Progenitor cell of endocrine pancreas (in vitro differentiated cells): ENCODE data around the gene MAP3K4. TPM values are rescaled to one million over a fixed set of nuclear protein-coding genes. Genes with fewer than 3 reads are reported as not detected.

Experiments
- DNase-seq: peaks from one replicate; pipeline ENCODE4 v3.0.0; 2021; ENCODE audit warnings: low spot score; ENCODE audit not compliant: unreplicated experiment
- H3K27ac Mint-ChIP-seq: 2 replicates; pipeline ENCODE4 v1.8.0; 2021; ENCODE audit warnings: mild to moderate bottlenecking, moderate library complexity, mixed read lengths
- H3K27me3 Mint-ChIP-seq: 2 replicates; pipeline ENCODE4 v1.8.0; 2021; ENCODE audit warnings: mixed read lengths
- H3K36me3 Mint-ChIP-seq: 2 replicates; pipeline ENCODE4 v1.8.0; 2022; ENCODE audit warnings: mixed read lengths; ENCODE audit not compliant: insufficient read depth
- H3K4me1 Mint-ChIP-seq: 2 replicates; pipeline ENCODE4 v1.8.0; 2021; ENCODE audit warnings: low read depth, mixed read lengths
- H3K4me3 Mint-ChIP-seq: 2 replicates; pipeline ENCODE4 v1.8.0; 2021; ENCODE audit warnings: low read depth, mild to moderate bottlenecking, moderate library complexity, mixed read lengths
- H3K9me3 Mint-ChIP-seq: 2 replicates; pipeline ENCODE4 v1.8.0; 2021; ENCODE audit warnings: low read depth, mixed read lengths
- CTCF ChIP-seq: fragments of 200-600 bp; sonication (generic); IDR thresholded peaks from one replicate; pipeline ENCODE4 v1.5.0; 2021; ENCODE audit warnings: antibody characterized with exemption, mild to moderate bottlenecking; ENCODE audit not compliant: unreplicated experiment
- total RNA-seq: library from RNA; stranded (reverse); gene quantifications from 2 replicates; pipeline ENCODE4 v1.2.1, GENCODE V29; 2021

The MAP3K4 gene
- total RNA-seq, 1 donor from 2014 or later, result 68.1 TPM

- no peak for TF ChIP-seq CTCF
- H3K4me3 Mint-ChIP-seq, result no peak overlapping the region
- peaks cover 20% of the 10 kb centered on the region for H3K4me1 Mint-ChIP-seq
- H3K36me3 Mint-ChIP-seq, result peaks cover 2% of the 10 kb centered on the region
- no peak for DNase-seq
- no peaks in the 10 kb centered on the region for H3K27me3 Mint-ChIP-seq
- peak overlapping the region; percentile 19 for H3K27ac Mint-ChIP-seq
- no peaks in the 10 kb centered on the region for H3K9me3 Mint-ChIP-seq
Measured at GRCh38 chr6:160998766-160999165, 7.2 kb downstream of the MAP3K4 start.

DNA sequence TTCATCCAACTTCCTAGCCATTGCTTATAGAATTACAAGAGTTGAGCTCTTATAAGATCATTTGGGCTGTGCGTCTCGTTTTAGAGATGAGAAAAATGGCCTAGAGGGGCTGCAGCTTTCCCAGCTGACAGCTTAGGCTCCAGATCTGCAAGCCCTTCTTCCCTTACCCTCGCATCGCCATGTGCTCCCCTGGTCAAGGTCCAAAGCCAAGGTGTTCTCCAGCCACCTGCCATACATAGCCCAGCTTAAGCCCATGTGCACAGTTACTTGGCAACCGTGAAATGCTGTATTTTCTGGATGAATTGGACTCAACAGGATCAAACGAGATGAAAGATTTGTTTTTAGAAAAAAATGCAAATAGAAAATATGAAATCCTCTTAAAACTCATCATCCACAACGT, 7.9 kb downstream of the MAP3K4 start:
- no peak overlapping the region for H3K27ac Mint-ChIP-seq
- no peak for DNase-seq

GRCh38 chr6:161000632-161001031, 9.1 kb downstream of the MAP3K4 start:
- H3K4me3 Mint-ChIP-seq, result no peak overlapping the region
- no peak for DNase-seq
- peaks cover 2% of the 10 kb centered on the region for H3K36me3 Mint-ChIP-seq
- H3K4me1 Mint-ChIP-seq, result peaks cover 21% of the 10 kb centered on the region
- H3K27me3 Mint-ChIP-seq, result no peaks in the 10 kb centered on the region
- no peak for TF ChIP-seq CTCF
- no peak overlapping the region for H3K27ac Mint-ChIP-seq
- H3K9me3 Mint-ChIP-seq, result no peaks in the 10 kb centered on the region

More for the DNA sequence above, 7.9 kb downstream of the MAP3K4 start:
- TF ChIP-seq CTCF, result no peak
- Mint-ChIP-seq H3K27me3 (no peaks in the 10 kb centered on the region), H3K36me3 (peaks cover 2% of the 10 kb centered on the region), H3K9me3 (no peaks in the 10 kb centered on the region), H3K4me1 (peaks cover 25% of the 10 kb centered on the region), H3K4me3 (no peak overlapping the region)

DNA sequence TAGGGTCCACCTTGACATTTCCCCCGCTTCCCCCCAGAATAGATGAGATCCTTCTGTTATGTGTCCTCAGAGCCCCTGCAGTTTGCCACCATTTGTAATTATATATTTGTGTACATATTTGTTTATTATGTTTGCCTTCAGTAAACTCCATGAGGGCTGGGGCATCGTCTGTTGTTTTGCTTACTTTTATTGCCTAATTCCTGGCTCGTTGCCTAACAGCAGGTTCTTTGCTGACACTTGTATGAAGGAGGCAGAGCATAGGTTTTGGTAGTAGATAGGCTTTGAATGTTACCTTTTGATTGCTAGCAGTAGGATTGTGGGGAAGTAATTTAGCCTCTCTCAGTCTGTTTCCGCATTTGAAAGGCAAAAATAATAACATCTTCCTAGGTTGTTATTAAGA, 9.9 kb downstream of the MAP3K4 start:
- DNase-seq, result no peak
- H3K4me3 Mint-ChIP-seq, result no peak overlapping the region
- no peaks in the 10 kb centered on the region for H3K9me3 Mint-ChIP-seq
- H3K27me3 Mint-ChIP-seq, result no peaks in the 10 kb centered on the region
- H3K27ac Mint-ChIP-seq, result no peak overlapping the region
- peaks cover 2% of the 10 kb centered on the region for H3K36me3 Mint-ChIP-seq
- TF ChIP-seq CTCF, result no peak
- peaks cover 16% of the 10 kb centered on the region for H3K4me1 Mint-ChIP-seq

GRCh38 chr6:161003336-161003735, 11.8 kb downstream of the MAP3K4 start:
- Mint-ChIP-seq H3K4me3 (no peak overlapping the region), H3K4me1 (peaks cover 16% of the 10 kb centered on the region), H3K36me3 (no peaks in the 10 kb centered on the region), H3K27me3 (no peaks in the 10 kb centered on the region), H3K27ac (peak overlapping the region; percentile 59), H3K9me3 (no peaks in the 10 kb centered on the region)
- DNase-seq, result no peak
- TF ChIP-seq CTCF, result no peak
